Mesodermal cell (in vitro differentiated cells): ENCODE data around the gene PTPRE.
"Not testable (repeated sequence)": the region's sequence is repeated elsewhere in the genome, so short reads cannot be mapped to it uniquely, and the experiment has no call there.

ENCODE experiments used
- H3K27ac ChIP-seq: 2 replicates; pipeline ENCODE4 v1.7.0; 2013; ENCODE audit warnings: mild to moderate bottlenecking, low read depth, low read length, moderate library complexity; ENCODE audit not compliant: severe bottlenecking
- H3K36me3 ChIP-seq: 2 replicates; pipeline ENCODE4 v1.7.1; 2013; ENCODE audit warnings: mild to moderate bottlenecking, low read length, moderate library complexity; ENCODE audit not compliant: control insufficient read depth, insufficient read depth
- H3K4me1 ChIP-seq: one replicate; pipeline ENCODE4 v1.7.1; 2013; ENCODE audit warnings: mild to moderate bottlenecking, low read length; ENCODE audit not compliant: insufficient read depth, control insufficient read depth, poor library complexity, severe bottlenecking
- H3K4me3 ChIP-seq: 2 replicates; pipeline ENCODE4 v1.7.0; 2013; ENCODE audit warnings: low read length, control low read depth, mild to moderate bottlenecking; ENCODE audit not compliant: insufficient read depth, poor library complexity, severe bottlenecking; ENCODE audit errors: extremely low read depth
- H3K9me3 ChIP-seq: 2 replicates; pipeline ENCODE4 v1.7.1; 2013; ENCODE audit warnings: mild to moderate bottlenecking, low read length, moderate library complexity; ENCODE audit not compliant: control insufficient read depth
- WGBS, 2 experiments: methylation state at CpG; one replicate each; pipeline ENCODE4 v1.1.5; 2013; ENCODE audit warnings: missing lambda C conversion rate in 2 of 2; ENCODE audit not compliant: insufficient coverage in 2 of 2; 5-methylcytosine and 5-hydroxymethylcytosine counted together

The PTPRE gene

DNA sequence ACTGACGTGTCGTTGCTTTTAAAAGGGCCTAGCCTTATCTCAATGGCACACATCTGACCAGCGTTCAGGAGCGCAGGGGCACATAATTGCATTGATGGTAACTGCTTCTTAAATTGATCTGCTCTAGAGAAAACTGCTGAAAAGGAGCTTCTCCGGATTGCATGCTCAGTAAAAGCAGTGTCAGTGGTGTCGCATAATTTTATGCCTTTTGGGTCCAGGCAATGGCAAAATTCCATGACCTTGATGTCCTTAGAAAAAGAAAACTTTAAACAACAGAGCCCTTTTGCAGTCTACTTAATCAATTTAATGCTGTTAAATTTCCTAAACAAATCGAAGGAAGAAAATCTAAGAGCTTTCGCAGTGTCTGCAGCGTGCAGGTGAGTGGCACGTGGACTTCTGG is 75.7 kb downstream of the PTPRE start:
- peaks cover 12% of the 10 kb centered on the region for H3K4me1 ChIP-seq
- H3K27ac ChIP-seq, result no peak overlapping the region
- WGBS, 2 experiments, result 90 to 92% methylated on average over 10 of the region's 10 CpGs
- H3K4me3 ChIP-seq, result no peak overlapping the region
- no peaks in the 10 kb centered on the region for H3K36me3 ChIP-seq
- peaks cover 7% of the 10 kb centered on the region for H3K9me3 ChIP-seq

DNA sequence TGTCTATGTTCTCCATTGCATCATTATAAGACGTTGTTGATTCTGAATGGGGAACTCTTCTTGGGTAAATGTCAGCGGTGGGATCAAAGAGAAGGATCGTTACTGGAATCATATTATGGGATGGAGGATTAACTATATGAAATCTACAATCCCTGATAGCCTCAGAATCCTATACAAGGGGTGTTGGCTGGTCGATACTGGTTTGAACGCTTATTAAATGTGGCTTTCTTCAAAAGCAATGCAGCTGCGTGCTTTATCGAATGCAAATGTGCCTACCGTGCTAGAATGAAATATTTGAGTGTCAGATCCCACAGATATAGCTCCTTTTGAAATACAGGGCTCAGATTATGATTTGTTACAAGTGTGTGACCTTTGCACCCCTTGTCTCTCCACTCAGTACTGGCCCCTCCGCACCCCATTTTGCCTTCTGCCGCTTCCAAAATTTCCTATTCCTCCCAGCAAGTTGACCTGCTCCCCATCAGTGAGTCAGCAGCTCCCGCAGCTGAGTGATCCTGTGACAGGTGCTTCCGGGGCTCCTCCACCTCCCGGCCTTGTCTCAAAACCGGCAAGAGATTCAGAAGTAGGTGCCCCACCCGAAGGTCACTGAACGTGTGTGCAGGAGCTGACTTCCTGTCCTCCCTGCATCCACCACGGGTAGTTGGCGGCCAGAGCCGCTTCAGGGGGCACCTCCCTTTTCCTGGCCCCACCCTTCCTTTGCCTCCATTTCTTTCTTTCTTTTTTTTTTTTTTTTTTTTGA is 76.6 kb downstream of the PTPRE start:
- no peaks in the 10 kb centered on the region for H3K36me3 ChIP-seq
- H3K4me3 ChIP-seq, result no peak overlapping the region
- H3K27ac ChIP-seq, result no peak overlapping the region
- peaks cover 7% of the 10 kb centered on the region for H3K9me3 ChIP-seq
- peaks cover 6% of the 10 kb centered on the region for H3K4me1 ChIP-seq
- 82 to 91% methylated on average over 15 to 18 of the region's 19 CpGs for whole genome bisulfite sequencing, 2 experiments

DNA sequence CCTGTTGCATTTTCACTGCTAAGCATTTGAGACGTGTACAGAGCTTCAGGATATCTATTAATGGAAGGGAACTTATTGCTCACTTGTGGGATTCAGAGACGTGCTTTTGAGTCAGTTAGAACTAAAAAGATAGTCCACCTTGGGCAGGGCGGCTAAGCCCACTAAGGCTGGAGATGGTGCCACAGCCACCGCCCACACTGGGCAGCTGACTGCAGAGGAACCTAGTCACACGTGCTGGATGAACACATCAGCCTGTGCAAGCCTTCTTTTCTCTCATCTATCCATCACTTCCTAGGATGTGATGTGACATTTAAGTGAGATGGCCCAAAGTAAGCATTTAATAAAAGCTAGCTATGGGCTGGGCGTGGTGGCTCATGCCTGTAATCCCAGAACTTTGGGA is 78.0 kb downstream of the PTPRE start:
- no peaks in the 10 kb centered on the region for H3K36me3 ChIP-seq
- no peak overlapping the region for H3K4me3 ChIP-seq
- WGBS, 2 experiments, result 95 to 98% methylated on average over 4 to 6 of the region's 6 CpGs
- no peak overlapping the region for H3K27ac ChIP-seq
- H3K9me3 ChIP-seq, result peaks cover 4% of the 10 kb centered on the region
- H3K4me1 ChIP-seq, result peaks cover 9% of the 10 kb centered on the region

DNA sequence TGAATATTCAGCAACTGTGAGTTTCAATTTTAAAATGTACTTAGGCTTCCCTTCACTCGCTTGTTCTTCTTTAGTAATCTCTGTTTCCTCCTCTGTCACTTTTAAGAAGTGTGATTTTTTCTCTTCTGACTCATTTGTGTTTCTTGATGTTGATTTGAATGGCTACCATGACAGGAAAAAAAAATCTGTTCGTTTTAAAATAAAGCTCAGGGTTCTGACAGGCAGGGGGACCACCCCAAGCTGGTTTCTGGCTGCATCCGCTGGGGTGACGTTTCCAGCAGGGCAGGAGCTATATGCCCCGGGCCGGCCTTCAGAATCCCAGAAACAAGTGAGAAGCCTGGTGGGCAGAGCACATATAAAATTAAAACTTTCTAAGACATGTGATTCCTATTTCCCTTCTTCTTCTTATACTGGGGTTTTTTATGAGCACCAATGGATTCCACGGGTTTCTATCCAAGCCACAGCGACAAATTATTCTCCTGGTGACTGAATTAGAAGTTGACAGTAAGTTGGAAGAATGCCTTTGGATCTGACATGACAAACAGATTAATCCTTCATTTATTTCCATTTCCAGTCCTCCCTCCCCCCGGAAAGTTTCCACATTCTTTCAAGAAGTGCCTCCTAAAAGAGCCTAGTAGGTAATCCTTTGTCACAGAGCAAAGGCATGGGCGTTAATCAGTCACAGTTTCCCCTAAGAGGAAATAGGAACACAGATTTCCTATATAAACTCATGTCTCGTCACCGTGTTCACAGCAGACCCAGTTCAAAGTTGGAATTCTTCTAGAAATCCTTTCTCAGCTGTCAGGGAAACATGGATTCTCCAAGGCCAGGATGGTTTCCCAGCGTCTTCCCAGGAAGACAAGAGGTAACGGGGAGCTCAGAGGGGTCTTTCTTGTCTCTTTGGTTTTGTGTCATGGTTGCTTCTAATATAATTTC is 79.9 kb downstream of the PTPRE start:
- Histone ChIP-seq H3K27ac (peak overlapping the region; percentile 45), H3K36me3 (no peaks in the 10 kb centered on the region), H3K9me3 (no peaks in the 10 kb centered on the region), H3K4me1 (peaks cover 16% of the 10 kb centered on the region), H3K4me3 (no peak overlapping the region)
- WGBS, 2 experiments, result 77 to 79% methylated on average over 6 to 7 of the region's 14 CpGs

DNA sequence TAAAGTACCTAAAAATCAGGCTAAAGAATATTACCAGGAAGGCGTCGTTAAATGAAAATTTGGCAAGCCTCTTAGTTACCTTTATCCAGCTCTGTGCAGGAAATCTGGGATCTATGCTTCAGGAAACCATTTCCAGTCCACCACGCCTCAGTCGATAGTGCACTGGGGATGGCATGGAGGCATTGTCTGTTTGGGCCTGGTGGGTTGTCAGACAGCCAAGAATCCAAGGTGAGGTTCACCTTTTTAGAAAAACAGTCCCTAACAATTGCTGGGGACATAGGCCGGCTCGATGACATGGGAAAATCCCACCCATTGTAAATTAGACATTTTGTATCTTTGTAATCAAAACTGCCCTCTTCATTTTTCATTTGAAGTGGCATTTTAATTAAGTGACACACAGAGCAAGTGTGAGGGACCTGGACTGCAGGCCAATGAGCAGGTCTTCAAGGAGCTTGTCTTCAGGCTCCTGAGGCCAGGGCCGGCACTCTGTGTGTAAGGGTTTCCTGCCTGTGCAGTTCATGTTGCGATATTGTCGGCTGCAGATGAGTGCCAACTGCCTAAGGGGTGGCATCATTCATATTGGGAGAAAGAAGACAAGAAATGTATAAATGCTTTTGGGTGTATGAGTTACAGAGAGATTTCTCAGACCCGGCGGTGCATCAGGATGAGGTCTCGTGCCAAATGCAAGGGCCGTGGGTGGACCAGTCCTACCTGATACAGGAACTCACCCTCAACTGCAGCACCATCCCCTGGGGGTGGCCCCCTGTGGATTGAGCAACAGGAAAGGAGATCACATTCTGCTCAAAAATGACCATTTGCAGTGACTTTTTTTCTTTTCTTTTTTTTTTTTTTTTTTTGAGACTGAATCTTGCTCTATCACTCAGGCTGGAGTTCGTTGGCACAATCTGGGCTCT is 80.8 kb downstream of the PTPRE start:
- H3K4me3 ChIP-seq, result no peak overlapping the region
- H3K9me3 ChIP-seq, result no peaks in the 10 kb centered on the region
- WGBS, 2 experiments, result 90 to 94% methylated on average over 10 of the region's 14 CpGs
- peaks cover 16% of the 10 kb centered on the region for H3K4me1 ChIP-seq
- H3K27ac ChIP-seq, result no peak overlapping the region
- H3K36me3 ChIP-seq, result no peaks in the 10 kb centered on the region

DNA sequence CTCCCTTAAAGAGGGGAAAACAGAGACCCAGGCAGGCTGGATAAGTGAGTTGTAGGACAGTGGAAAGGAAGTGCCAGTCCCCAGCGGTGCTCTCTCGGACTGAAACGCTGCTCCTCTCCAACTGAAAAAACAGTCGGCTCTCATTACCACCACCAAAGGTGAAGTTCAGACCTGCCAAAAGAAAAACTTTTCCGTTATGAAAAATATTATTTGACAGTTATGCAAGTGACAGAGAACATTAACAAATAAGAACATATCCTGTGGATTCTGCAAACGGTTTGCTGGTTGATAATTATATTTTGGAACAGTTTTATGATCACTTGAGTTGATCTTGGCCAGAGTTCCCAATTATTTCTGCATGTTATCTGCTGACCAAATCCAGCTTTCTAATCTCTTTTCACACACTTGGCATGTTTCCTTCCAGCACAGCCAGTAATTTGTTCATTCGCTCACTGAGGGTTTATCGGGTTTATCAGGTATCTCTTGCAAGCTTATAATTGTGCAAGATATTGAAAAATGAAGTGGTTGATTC is 82.6 kb downstream of the PTPRE start:
- 100% methylated on average over 2 of the region's 8 CpGs; no CpG with 5 or more reads in 1 of the 2 experiments for WGBS, 2 experiments

DNA sequence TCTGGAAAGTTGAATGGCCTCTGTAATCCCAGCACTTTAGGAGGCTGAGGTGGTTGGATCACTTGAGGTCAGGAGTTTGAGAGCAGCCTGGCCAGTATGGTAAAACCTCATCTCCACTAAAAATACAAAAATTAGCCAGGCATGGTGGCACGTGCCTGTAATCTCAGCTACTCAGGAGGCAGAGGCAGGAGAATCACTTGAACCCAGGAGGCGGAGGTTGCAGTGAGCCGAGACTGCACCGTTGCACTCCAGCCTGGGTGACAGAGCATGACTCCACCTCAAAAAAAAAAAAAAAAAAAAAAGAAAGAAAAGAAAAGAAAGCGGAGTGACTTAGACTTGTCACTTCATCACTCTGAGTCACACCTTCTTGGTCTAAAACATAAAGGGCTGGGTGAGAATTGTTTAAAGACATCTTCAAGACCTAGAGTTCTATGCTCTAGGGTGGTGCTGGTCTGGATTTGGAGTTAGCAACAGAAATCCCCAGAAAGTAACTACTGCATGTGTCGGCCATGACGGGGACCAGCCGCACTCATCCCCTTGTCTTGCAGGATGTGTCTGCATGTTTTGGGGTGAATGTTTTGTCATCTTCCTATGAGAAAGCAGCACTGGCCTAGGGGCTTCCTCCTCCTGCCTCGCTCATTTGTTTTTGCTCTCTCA is 83.4 kb downstream of the PTPRE start:
- not testable (repeated sequence) for H3K36me3 ChIP-seq, H3K4me3 ChIP-seq, H3K9me3 ChIP-seq, H3K27ac ChIP-seq
- peaks cover 16% of the 10 kb centered on the region for H3K4me1 ChIP-seq
- 80 to 100% methylated on average over 1 to 4 of the region's 9 CpGs for WGBS, 2 experiments

More for the DNA sequence above, 82.6 kb downstream of the PTPRE start:
- no peaks in the 10 kb centered on the region for H3K36me3 ChIP-seq
- H3K4me3 ChIP-seq, result no peak overlapping the region
- peaks cover 16% of the 10 kb centered on the region for H3K4me1 ChIP-seq
- H3K9me3 ChIP-seq, result no peaks in the 10 kb centered on the region
- H3K27ac ChIP-seq, result no peak overlapping the region

DNA sequence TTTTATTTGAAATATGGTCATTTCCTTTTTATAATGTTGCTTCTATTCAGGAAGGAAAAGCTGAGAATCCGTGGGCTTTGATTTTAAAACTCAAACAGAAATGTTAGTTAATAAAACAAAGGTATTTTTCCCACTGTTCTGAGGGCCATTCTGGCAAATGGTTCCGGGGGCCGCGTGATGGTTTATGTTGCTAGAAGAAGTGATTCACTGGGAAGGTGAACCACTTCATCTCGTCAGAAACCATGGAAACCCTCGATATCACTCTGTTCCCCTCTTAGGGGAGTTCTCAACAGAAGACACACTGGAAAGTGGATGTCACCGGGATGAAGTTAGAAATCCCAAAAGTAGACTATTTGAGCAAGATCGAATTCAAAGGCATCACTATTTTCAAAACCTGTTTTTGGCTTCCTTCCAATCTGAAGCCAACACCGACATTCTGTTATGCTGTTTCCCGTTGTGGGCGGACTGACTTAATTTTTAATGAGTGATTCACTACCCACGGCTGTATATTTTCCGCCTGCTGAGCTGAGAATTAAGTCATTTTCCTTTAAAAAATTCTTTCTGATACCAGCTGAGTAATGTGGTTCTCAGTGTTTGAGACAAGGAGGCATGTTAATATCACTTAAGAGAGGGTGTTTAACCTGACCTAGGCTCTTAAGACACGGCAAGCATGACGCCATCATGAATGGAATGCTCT is 84.1 kb downstream of the PTPRE start:
- 91 to 97% methylated on average over 9 of the region's 15 CpGs for WGBS, 2 experiments
- no peak overlapping the region for H3K27ac ChIP-seq
- H3K36me3 ChIP-seq, result no peaks in the 10 kb centered on the region
- H3K4me3 ChIP-seq, result no peak overlapping the region
- H3K9me3 ChIP-seq, result no peaks in the 10 kb centered on the region
- peaks cover 16% of the 10 kb centered on the region for H3K4me1 ChIP-seq

DNA sequence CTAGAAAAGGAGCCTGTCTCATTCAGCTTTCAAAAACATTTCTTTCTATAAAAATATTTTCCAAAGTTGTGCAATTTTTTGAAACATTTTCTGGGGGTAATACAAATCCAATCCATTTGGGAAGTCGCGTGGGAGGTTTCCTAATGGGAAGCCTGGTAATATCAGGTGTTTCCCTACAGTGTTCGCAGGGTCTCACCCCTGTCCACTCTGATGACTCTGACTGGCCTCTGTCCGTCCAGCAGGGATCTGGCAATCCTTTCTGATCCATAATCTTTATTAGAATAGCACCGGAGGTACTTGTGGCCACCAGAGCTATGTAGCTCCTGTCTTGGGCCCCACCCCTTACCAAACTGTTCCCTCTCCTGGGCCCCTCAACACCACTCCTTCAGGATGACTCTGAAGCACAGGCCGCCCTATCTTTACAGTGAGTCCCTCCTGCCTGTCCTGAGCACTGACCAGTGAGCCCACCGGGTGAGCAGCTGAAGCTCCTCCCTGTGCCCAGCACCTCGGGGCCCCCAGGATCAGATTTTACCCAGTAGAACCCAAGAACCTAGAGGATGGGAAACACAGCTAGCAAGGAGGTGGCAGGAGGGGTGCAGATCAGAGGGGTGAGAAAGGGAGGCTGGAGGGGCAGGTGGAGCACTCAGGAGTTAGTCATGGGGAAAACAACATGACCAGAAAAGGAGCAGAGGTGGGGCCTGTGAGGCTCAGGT is 84.8 kb downstream of the PTPRE start:
- no peaks in the 10 kb centered on the region for H3K9me3 ChIP-seq
- no peak overlapping the region for H3K27ac ChIP-seq
- H3K36me3 ChIP-seq, result no peaks in the 10 kb centered on the region
- no peak overlapping the region for H3K4me3 ChIP-seq
- 95% methylated on average over 6 to 7 of the region's 8 CpGs for WGBS, 2 experiments
- H3K4me1 ChIP-seq, result peaks cover 14% of the 10 kb centered on the region
